Fibroblast of lung (primary cell): ENCODE results near the gene KRTAP13-3. TPM values are rescaled to one million over a fixed set of nuclear protein-coding genes. Genes with fewer than 3 reads are reported as not detected.

ENCODE experiments used
- DNase-seq, 2 donors: peaks; one replicate each; pipeline versions ENCODE4 v3.0.0 to v3.0.0-alpha.2; 2010; ENCODE audit warnings: low read depth in 2 of 2
- H2AFZ ChIP-seq: 2 replicates; pipeline ENCODE4 v1.5.1; 2012; ENCODE audit warnings: low read length, control low read depth, inconsistent platforms
- H3K27ac ChIP-seq: 2 replicates; pipeline ENCODE4 v1.5.1; 2011; ENCODE audit warnings: low read length, control low read depth; ENCODE audit not compliant: insufficient read depth
- H3K27me3 ChIP-seq: 2 replicates; pipeline ENCODE4 v1.5.1; 2011; ENCODE audit warnings: mild to moderate bottlenecking, low read length; ENCODE audit not compliant: control insufficient read depth, insufficient read depth
- H3K36me3 ChIP-seq: 2 replicates; pipeline ENCODE4 v1.5.1; 2011; ENCODE audit warnings: low read length; ENCODE audit not compliant: control insufficient read depth, insufficient read depth
- H3K4me1 ChIP-seq: 2 replicates; pipeline ENCODE4 v1.5.1; 2011; ENCODE audit warnings: low read length; ENCODE audit not compliant: control insufficient read depth, insufficient read depth; ENCODE audit errors: extremely low read depth
- H3K4me2 ChIP-seq: 2 replicates; pipeline ENCODE4 v1.5.1; 2011; ENCODE audit warnings: low read length, control low read depth; ENCODE audit not compliant: insufficient read depth; ENCODE audit errors: extremely low read depth
- H3K4me3 ChIP-seq, 4 experiments: fragments of 200-600 bp in 1 of 4; sonication (generic) in 1 of 4; replicated peaks in 1 of 4; 2 replicates each; pipeline ENCODE4 v1.5.1; 2011 to 2016; ENCODE audit warnings: low read length in 4 of 4, low read depth in 3 of 4, mild to moderate bottlenecking in 3 of 4, control low read depth in 2 of 4, inconsistent platforms in 1 of 4, mixed read lengths in 1 of 4; ENCODE audit not compliant: insufficient read depth in 1 of 4; ENCODE audit errors: control extremely low read depth in 1 of 4
- H3K79me2 ChIP-seq: 2 replicates; pipeline ENCODE4 v1.5.1; 2012; ENCODE audit warnings: mild to moderate bottlenecking, low read length, inconsistent platforms; ENCODE audit not compliant: control insufficient read depth, insufficient read depth
- H3K9ac ChIP-seq: 2 replicates; pipeline ENCODE4 v1.5.1; 2011; ENCODE audit warnings: mild to moderate bottlenecking, low read length, control low read depth; ENCODE audit not compliant: insufficient read depth
- H3K9me3 ChIP-seq: 2 replicates; pipeline ENCODE4 v1.5.1; 2012; ENCODE audit warnings: low read depth, low read length; ENCODE audit not compliant: control insufficient read depth, insufficient read depth
- H4K20me1 ChIP-seq: 2 replicates; pipeline ENCODE4 v1.5.1; 2011; ENCODE audit warnings: low read length; ENCODE audit not compliant: control insufficient read depth, insufficient read depth; ENCODE audit errors: extremely low read depth
- EZH2 ChIP-seq: IDR thresholded peaks from 2 replicates; pipeline ENCODE4 v1.5.1; 2012; ENCODE audit warnings: low read length, control low read depth, mild to moderate bottlenecking; ENCODE audit errors: missing control alignments
- polyA plus RNA-seq, 2 donors: library from polyadenylated mRNA; depleted of rRNA in 1 of 2; stranded (reverse) in 1 of 2; unstranded in 1 of 2; fragments of >200 nt; gene quantifications; 2 replicates each; pipeline ENCODE4 v1.2.1, GENCODE V29; 2011 to 2012; ENCODE audit warnings: missing spikeins in 1 of 2
- total RNA-seq: library from RNA; depleted of rRNA; stranded (reverse); fragments of >200 nt; gene quantifications from 2 replicates; pipeline ENCODE4 v1.2.1, GENCODE V29; 2014
- TF ChIP-seq, protein P1 (sequence below), 2 donors: IDR thresholded peaks in 1 of 2; conservative IDR thresholded peaks in 1 of 2; 1 replicate in 1 of 2; 2 replicates in 1 of 2; pipeline ENCODE4 v1.5.1; 2011 to 2012; ENCODE audit warnings: low read length in 2 of 2, control low read depth in 1 of 2, inconsistent platforms in 1 of 2, low read depth in 1 of 2, mild to moderate bottlenecking in 1 of 2

KRTAP13-3 gene
- total and polyA plus RNA-seq, 2 donors (not counting 1 experiment from before 2014, with no cell fraction given) = not detected

DNA sequence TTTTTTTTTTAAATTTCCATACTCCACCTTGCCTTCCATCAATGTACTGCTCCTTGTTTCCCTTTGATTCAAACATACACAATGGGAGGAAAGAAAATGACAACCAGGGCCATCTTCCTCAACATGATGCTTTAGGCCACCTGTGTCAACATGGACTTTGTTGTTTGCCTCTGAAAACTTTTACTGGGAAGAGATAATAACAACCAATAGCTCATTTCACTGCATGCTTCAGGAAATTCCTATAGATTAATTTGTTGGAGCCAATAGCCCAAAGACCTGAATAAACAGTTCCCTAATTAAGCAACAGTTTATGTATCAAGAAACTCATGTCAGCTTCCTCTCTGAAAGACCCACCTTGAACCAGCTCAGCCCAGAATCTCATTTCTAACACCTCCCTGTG lies 17.5 kb upstream of the KRTAP13-3 start:
- Histone ChIP-seq H3K4me2 (no peak overlapping the region), H3K36me3 (no peaks in the 10 kb centered on the region), H3K4me1 (no peaks in the 10 kb centered on the region), H3K27ac (no peak overlapping the region), H3K79me2 (no peaks in the 10 kb centered on the region), H3K27me3 (no peaks in the 10 kb centered on the region), H3K9ac (no peak overlapping the region), H4K20me1 (no peaks in the 10 kb centered on the region), H3K4me3 (no peak overlapping the region), H3K9me3 (no peaks in the 10 kb centered on the region), H2AFZ (no peak overlapping the region)
- no peak for DNase-seq
- TF ChIP-seq EZH2 = no peak
- TF ChIP-seq, protein P1, sequence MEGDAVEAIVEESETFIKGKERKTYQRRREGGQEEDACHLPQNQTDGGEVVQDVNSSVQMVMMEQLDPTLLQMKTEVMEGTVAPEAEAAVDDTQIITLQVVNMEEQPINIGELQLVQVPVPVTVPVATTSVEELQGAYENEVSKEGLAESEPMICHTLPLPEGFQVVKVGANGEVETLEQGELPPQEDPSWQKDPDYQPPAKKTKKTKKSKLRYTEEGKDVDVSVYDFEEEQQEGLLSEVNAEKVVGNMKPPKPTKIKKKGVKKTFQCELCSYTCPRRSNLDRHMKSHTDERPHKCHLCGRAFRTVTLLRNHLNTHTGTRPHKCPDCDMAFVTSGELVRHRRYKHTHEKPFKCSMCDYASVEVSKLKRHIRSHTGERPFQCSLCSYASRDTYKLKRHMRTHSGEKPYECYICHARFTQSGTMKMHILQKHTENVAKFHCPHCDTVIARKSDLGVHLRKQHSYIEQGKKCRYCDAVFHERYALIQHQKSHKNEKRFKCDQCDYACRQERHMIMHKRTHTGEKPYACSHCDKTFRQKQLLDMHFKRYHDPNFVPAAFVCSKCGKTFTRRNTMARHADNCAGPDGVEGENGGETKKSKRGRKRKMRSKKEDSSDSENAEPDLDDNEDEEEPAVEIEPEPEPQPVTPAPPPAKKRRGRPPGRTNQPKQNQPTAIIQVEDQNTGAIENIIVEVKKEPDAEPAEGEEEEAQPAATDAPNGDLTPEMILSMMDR (conservative IDR thresholded peaks at IDR 0.05 in 1 of 2, IDR thresholded peaks at IDR 0.05 in 1 of 2; ENCODE audit: low read depth in 1 of 2, low read length in 2 of 2) = no peak

DNA sequence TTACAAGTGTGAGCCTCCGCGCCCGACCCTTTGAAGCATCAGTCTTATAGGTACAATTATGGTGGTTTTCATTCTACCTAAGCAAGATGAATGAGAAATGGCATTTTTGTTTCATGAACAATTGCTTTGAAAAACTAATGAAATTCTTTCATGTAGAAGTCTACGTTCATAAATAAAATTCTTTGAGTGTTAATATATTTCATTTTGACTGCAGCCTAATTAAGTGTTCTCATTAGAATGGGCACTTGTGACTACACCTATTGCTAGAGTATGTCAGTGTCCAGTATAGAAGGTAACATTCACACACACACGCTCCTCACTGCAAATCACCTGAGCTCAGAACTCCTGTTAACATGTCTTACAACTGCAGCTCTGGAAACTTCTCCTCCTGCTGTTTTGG lies 14.2 kb upstream of the KRTAP13-3 start, which contains the start of gene KRTAP15-1:
Gene KRTAP15-1 (plus strand): TSS at position 301 of the 400 bp plus-strand sequence. CDS start 53 bp downstream, at position 354.
- Histone ChIP-seq H3K79me2 (no peaks in the 10 kb centered on the region), H3K4me1 (no peaks in the 10 kb centered on the region), H3K36me3 (no peaks in the 10 kb centered on the region), H4K20me1 (no peaks in the 10 kb centered on the region), H3K9ac (no peak within 1 kb of the TSS), H3K27me3 (no peaks in the 10 kb centered on the region), H3K9me3 (no peaks in the 10 kb centered on the region), H3K4me2 (no peak within 1 kb of the TSS), H2AFZ (no peak within 1 kb of the TSS), H3K4me3 (no peak within 1 kb of the TSS), H3K27ac (no peak within 1 kb of the TSS)
- no peak for TF ChIP-seq EZH2
- TF ChIP-seq, protein P1 (conservative IDR thresholded peaks at IDR 0.05 in 1 of 2, IDR thresholded peaks at IDR 0.05 in 1 of 2; ENCODE audit: low read depth in 1 of 2, low read length in 2 of 2) = no peak
- no peak for DNase-seq

DNA sequence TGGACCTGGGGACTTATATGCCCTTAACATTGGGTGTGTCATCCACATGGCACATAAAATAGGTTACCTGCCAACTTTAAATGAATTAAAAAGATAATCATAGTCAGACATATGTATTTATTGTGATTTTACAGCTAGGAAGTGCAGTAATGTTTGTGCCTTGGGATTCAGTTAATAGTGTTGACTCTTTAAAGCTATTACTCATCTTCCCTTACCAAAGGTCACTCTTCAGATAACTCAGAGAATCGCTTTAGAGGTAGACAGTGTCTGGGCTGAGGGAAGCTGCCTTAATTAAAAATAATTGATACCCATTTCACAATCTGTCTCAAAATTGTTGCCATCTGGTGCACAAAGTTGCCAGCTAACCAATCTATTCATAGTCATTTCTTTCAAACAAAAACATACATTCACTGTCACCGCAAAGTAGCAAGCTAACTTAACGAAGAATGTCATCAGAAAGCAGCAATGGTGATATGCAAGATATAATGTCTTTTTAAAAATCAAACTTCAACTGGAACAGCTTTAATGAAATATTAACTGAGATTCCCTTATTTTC lies 11.4 kb upstream of the KRTAP13-3 start:
- Histone ChIP-seq H4K20me1 (no peaks in the 10 kb centered on the region), H2AFZ (no peak overlapping the region), H3K27me3 (no peaks in the 10 kb centered on the region), H3K4me2 (no peak overlapping the region), H3K4me1 (no peaks in the 10 kb centered on the region), H3K79me2 (no peaks in the 10 kb centered on the region), H3K27ac (no peak overlapping the region), H3K9me3 (no peaks in the 10 kb centered on the region), H3K4me3 (no peak overlapping the region), H3K9ac (no peak overlapping the region), H3K36me3 (no peaks in the 10 kb centered on the region)
- DNase-seq = no peak
- TF ChIP-seq EZH2 = no peak
